BLaER1 (cell line): ENCODE measurements around the gene ZNF236.
"Not testable (repeated sequence)": the region's sequence is repeated elsewhere in the genome, so short reads cannot be mapped to it uniquely, and the experiment has no call there.

Source experiments
- H3K27ac ChIP-seq: shearing (Covaris generic); formaldehyde crosslinking; 2 replicates; pipeline ENCODE4 v1.8.1; 2022
- H3K27me3 ChIP-seq: shearing (Covaris generic); formaldehyde crosslinking; 2 replicates; pipeline ENCODE4 v1.8.1; 2022
- H3K36me3 ChIP-seq: shearing (Covaris generic); formaldehyde crosslinking; 2 replicates; pipeline ENCODE4 v1.8.1; 2022
- H3K4me1 ChIP-seq: shearing (Covaris generic); formaldehyde crosslinking; 2 replicates; pipeline ENCODE4 v1.8.1; 2022
- H3K4me2 ChIP-seq: shearing (Covaris generic); formaldehyde crosslinking; 2 replicates; pipeline ENCODE4 v1.8.1; 2022
- H3K4me3 ChIP-seq: shearing (Covaris generic); formaldehyde crosslinking; 2 replicates; pipeline ENCODE4 v1.8.1; 2022
- H3K9ac ChIP-seq: shearing (Covaris generic); formaldehyde crosslinking; 2 replicates; pipeline ENCODE4 v1.8.1; 2022
- H3K9me3 ChIP-seq: shearing (Covaris generic); formaldehyde crosslinking; 2 replicates; pipeline ENCODE4 v1.8.1; 2022
- H4K20me1 ChIP-seq: shearing (Covaris generic); formaldehyde crosslinking; 2 replicates; pipeline ENCODE4 v1.8.1; 2022
- Cebpa-rat ChIP-seq: shearing (Covaris generic); IDR thresholded peaks from 2 replicates; pipeline ENCODE4 v1.8.1; 2022

Gene ZNF236

DNA sequence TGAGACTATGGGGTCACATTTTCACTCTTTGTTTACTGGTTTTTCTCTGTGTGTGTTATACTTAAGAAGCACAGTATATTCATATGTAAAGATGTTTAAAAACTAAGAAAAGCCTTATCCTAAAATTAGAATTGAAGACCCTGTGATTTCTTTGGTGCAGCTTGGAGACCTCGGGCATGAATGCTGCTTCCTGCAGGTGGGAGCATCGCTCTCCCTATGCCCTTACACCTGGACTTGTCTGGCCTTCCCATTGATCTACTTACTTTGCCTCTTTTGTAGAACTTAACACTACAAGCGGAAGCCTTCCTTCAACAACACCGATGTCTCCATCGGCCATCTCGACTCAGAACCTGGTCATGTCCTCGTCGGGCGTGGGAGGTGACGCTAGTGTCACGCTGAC lies 114.5 kb downstream of the ZNF236 start:
- Histone ChIP-seq H3K9ac (no peak overlapping the region), H3K36me3 (peaks cover 77% of the 10 kb centered on the region), H3K4me2 (no peak overlapping the region), H3K9me3 (no peaks in the 10 kb centered on the region), H3K4me1 (no peaks in the 10 kb centered on the region), H3K27me3 (no peaks in the 10 kb centered on the region), H3K4me3 (no peak overlapping the region), H4K20me1 (no peaks in the 10 kb centered on the region), H3K27ac (no peak overlapping the region)
- TF ChIP-seq Cebpa-rat, result no peak

DNA sequence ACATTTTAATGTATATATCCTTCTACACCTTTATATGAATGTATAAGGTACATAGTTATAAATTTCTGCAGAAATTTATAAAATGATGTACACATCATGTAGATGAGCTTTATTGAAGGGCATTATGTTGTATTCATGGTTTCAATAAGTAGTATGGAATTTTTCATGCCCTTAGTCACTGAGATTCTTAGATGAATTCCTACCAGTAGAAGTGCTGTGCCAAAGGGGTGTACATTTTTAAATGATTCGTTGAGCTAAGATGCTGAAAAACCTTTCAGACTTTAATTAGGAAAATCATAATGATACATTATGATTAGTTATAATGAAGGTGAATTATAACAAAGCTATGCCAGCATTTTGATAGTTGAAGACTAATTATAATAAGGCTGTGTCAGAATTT lies 115.2 kb downstream of the ZNF236 start:
- H3K36me3 ChIP-seq, result peaks cover 70% of the 10 kb centered on the region
- H3K9ac ChIP-seq, result no peak overlapping the region
- H3K4me3 ChIP-seq, result no peak overlapping the region
- H3K27ac ChIP-seq, result no peak overlapping the region
- no peaks in the 10 kb centered on the region for H4K20me1 ChIP-seq
- H3K4me1 ChIP-seq, result no peaks in the 10 kb centered on the region
- H3K4me2 ChIP-seq, result no peak overlapping the region
- no peak for TF ChIP-seq Cebpa-rat
- no peaks in the 10 kb centered on the region for H3K9me3 ChIP-seq
- H3K27me3 ChIP-seq, result no peaks in the 10 kb centered on the region

DNA sequence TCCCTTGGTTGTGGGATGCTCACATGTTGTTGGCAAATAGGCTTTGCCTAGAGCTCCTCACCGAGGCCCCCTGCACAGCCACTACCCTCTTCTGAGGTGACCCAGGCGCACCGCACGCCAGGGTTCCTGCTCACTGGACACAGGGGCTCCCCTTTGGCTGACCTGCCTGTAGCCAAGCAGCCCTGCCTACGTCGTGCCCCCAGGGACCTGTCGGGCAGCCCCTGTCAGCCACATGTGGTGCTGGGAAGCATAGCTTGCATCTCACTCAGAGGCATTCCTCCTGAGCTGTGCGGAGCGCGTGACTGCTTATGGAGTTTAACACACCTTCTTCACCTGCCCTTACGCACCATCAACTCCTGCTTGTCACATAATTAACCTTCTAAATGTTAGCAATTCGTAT lies 116.3 kb downstream of the ZNF236 start:
- Histone ChIP-seq H4K20me1 (no peaks in the 10 kb centered on the region), H3K36me3 (peaks cover 63% of the 10 kb centered on the region), H3K27ac (no peak overlapping the region), H3K9me3 (no peaks in the 10 kb centered on the region), H3K4me1 (no peaks in the 10 kb centered on the region), H3K4me2 (no peak overlapping the region), H3K4me3 (no peak overlapping the region), H3K27me3 (no peaks in the 10 kb centered on the region), H3K9ac (no peak overlapping the region)
- no peak for TF ChIP-seq Cebpa-rat

DNA sequence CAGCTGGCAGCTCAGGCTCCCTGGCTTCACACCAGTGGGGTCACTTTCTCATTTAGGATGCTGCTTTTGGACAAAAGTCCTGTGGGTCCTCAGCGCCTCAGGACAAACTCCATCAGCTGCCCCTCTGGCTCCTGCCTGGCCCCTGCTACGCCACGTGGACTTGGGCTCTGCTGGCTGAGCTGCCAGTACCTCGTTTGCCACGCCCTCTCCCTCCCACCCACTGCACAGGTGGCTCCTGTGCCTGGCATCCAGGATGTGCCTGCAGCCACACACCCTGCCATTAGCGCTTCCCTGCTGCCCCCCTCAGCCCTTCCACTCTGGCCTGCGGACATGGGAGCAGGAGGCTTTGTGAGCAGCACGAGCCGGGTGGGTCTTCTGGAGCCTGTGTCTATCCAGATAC lies 118.9 kb downstream of the ZNF236 start:
- H4K20me1 ChIP-seq, result no peaks in the 10 kb centered on the region

DNA sequence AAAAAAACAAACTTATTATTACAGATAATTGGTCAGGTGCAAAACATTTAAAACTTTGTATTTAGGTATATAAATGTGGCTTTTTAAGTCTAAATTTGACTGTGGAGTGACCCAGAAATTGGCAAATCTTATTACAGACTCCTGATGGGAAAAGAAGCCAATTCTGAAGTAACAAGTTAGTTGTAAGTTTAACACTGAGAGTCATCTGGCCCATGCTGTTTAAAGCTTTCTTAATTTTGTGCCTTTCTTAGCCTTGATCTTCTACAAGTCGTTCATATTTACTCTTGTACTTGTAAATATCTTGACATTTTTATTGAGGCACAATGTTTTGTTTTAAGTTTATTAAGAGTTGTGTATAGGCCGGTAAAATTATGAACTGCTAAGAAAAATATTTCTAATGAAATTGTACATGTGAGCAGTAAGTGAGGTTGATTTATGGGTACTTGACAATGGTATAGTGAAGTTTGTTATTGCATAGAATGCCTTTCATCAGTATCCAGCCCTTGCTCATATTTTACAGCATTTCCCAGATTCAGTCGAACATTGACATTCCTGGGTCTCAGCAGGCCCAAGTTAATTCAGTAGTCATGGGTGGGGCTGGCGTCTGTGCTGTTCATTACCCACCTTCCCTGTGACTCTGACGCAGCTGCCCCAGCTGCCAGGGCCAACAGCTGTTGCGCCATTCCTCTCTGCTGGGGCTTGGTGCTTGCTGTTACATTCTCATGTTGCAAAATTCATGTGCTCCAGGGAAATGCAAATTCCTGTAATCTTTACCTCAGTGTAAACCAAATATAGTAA lies 121.4 kb downstream of the ZNF236 start:
- no peak for TF ChIP-seq Cebpa-rat

More for the DNA sequence above, 118.9 kb downstream of the ZNF236 start:
- Histone ChIP-seq H3K9me3 (peaks cover 12% of the 10 kb centered on the region), H3K4me1 (no peaks in the 10 kb centered on the region), H3K27me3 (no peaks in the 10 kb centered on the region), H3K9ac (no peak overlapping the region), H3K4me2 (no peak overlapping the region), H3K36me3 (peaks cover 69% of the 10 kb centered on the region), H3K4me3 (no peak overlapping the region), H3K27ac (no peak overlapping the region)
- TF ChIP-seq Cebpa-rat, result no peak

DNA sequence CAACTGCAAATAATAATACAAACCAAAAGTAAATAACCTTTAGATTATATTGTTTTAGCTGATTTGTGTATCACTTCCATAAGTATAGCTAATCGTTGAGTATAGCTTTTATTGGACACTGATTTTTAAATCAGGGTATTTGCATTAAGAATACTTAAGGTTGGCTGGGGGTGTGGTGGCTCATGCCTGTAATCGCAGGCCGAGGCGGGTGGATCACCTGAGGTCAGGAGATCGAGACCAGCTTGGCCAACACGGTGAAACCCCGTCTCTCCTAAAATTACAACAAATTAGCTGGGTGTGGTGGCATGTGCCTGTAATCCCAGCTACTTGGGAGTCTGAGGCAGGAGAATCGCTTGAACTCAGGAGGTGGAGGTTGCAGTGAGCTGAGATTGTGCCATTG lies 122.0 kb downstream of the ZNF236 start:
- H3K9me3 ChIP-seq, result peaks cover 12% of the 10 kb centered on the region
- not testable (repeated sequence) for H3K9ac ChIP-seq, H3K27me3 ChIP-seq, H4K20me1 ChIP-seq, H3K27ac ChIP-seq, H3K4me2 ChIP-seq, H3K4me1 ChIP-seq, H3K4me3 ChIP-seq
- peaks cover 65% of the 10 kb centered on the region for H3K36me3 ChIP-seq

More for the DNA sequence above, 121.4 kb downstream of the ZNF236 start:
- Histone ChIP-seq H3K4me2 (no peak overlapping the region), H3K27me3 (no peaks in the 10 kb centered on the region), H3K4me1 (no peaks in the 10 kb centered on the region), H3K4me3 (no peak overlapping the region), H3K27ac (no peak overlapping the region), H3K9me3 (peaks cover 12% of the 10 kb centered on the region), H3K36me3 (peaks cover 68% of the 10 kb centered on the region), H3K9ac (no peak overlapping the region), H4K20me1 (no peaks in the 10 kb centered on the region)

DNA sequence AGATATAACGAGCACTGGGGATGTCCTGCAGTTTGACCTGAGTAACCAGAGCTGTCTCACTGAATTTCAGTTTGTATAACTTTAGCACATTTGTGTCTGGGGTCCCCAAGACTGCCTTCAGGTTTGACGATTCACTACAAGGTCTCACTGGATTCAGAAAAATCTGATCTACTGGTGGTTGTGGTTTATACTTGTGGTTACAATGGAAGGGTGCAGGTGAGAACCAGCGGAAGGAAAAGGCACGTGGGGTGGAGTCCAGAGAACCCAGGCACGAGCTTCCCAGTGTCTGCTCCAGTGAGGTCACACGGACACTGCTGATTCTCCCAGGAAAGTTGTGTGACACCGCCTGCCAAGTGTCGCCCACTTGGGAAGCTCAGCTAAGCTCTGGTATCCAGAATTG lies 126.0 kb downstream of the ZNF236 start:
- Histone ChIP-seq H3K4me1 (no peaks in the 10 kb centered on the region), H3K27me3 (no peaks in the 10 kb centered on the region), H3K9ac (no peak overlapping the region), H4K20me1 (no peaks in the 10 kb centered on the region), H3K27ac (no peak overlapping the region), H3K36me3 (peaks cover 83% of the 10 kb centered on the region), H3K4me2 (no peak overlapping the region), H3K9me3 (peaks cover 12% of the 10 kb centered on the region), H3K4me3 (no peak overlapping the region)
- no peak for TF ChIP-seq Cebpa-rat

DNA sequence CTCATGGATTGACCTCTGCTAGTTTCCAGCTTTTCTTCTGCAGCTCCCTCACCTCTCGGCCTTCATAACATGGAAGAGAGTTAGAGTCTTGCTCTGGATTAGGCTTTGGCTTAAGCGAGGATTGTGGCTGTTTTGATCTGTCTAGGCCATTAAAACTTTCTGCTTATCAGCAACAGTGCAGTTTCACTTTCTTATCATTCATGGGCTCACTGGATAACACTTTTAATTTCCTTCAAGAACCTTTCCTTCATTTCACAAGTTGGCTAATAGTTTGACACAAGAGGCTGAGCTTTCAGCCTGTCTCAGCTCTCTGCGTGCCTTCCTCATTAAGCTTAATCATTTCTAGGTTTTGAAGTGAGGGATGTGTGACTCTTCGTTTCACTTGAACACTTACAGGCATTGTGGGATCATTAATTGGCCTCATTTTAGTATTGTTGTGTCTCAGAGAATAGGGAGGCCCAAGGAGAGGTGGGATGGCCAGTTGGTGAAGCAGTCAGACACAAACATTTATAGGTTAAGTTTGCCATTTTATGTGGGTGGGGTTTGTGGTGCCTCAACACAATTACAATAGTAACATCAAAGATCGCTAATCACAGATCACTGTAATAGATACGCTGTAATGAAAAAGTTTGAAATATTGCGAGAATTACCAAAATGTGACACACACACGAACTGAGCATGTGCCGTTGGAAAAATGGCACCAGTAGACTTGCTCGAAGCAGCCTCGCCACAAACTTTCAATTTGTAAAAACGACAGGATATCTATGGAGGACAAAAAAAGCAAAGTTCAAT lies 129.3 kb downstream of the ZNF236 start:
- no peak overlapping the region for H3K4me2 ChIP-seq

DNA sequence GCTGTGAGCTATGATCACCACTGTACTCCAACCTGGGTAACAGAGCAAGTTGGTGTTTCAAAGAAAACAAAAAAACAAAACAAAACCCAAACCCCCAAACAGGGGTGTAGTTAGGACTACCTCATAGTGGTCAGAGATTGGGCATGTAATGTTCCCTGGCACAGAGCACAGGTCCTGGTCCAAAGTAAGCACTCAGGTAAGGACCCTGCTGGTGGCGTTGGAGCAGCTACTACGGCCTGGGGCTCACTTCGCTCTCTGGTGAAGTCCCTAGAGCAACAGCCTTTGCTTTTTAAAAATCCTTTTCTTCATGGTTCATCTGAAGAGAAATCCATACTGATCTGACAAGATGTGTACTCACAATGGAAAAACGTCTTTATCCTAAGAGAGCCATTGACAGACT lies 130.4 kb downstream of the ZNF236 start:
- no peak overlapping the region for H3K4me2 ChIP-seq
- no peak overlapping the region for H3K27ac ChIP-seq
- no peaks in the 10 kb centered on the region for H3K9me3 ChIP-seq
- peaks cover 82% of the 10 kb centered on the region for H3K36me3 ChIP-seq
- no peak for TF ChIP-seq Cebpa-rat
- no peaks in the 10 kb centered on the region for H4K20me1 ChIP-seq
- H3K4me3 ChIP-seq, result no peak overlapping the region
- H3K27me3 ChIP-seq, result no peaks in the 10 kb centered on the region
- H3K4me1 ChIP-seq, result peaks cover 4% of the 10 kb centered on the region; the same call in 1 of the 2 replicates
- no peak overlapping the region for H3K9ac ChIP-seq

More for the DNA sequence above, 129.3 kb downstream of the ZNF236 start:
- no peak overlapping the region for H3K27ac ChIP-seq
- no peaks in the 10 kb centered on the region for H3K27me3 ChIP-seq
- H3K36me3 ChIP-seq, result peaks cover 80% of the 10 kb centered on the region
- H4K20me1 ChIP-seq, result no peaks in the 10 kb centered on the region
- peaks cover 4% of the 10 kb centered on the region; the same call in 1 of the 2 replicates for H3K4me1 ChIP-seq
- no peak overlapping the region for H3K9ac ChIP-seq
- no peak overlapping the region for H3K4me3 ChIP-seq
- no peaks in the 10 kb centered on the region for H3K9me3 ChIP-seq
- no peak for TF ChIP-seq Cebpa-rat

DNA sequence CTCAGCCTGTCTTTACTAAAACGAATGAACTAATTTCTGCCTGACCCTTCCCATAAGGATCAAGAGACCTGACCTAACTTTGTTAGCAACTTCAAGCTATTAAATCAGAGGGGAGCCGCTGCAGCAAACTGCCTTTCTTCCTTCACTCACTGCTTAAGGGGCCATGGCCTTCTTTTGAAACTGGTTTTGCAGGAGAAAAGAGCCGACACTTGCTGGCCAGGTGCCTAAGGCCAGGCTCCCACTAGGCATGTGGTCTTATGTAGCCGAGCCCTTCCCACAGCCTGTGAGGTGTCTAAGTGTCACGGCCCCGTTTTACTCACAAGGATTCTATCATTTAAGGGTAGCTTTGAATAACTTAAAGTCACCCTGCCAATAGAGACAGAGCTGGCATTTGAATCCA lies 130.8 kb downstream of the ZNF236 start:
- Histone ChIP-seq H3K9ac (no peak overlapping the region), H3K4me2 (no peak overlapping the region), H3K27ac (no peak overlapping the region), H3K36me3 (peaks cover 82% of the 10 kb centered on the region), H3K9me3 (no peaks in the 10 kb centered on the region), H3K4me3 (no peak overlapping the region), H3K27me3 (no peaks in the 10 kb centered on the region), H4K20me1 (no peaks in the 10 kb centered on the region), H3K4me1 (peaks cover 4% of the 10 kb centered on the region; the same call in 1 of the 2 replicates)
- TF ChIP-seq Cebpa-rat, result no peak
